Stimulated activated CD4-positive, alpha-beta T cell treated with anti-CD3 and anti-CD28 coated beads, Interleukin-2, amount 100 ng/mL, for 48 hours (primary cell): ENCODE measurements around the gene ZBTB40.

Experiments used
- DNase-seq, 2 donors: peaks; one replicate each; pipeline ENCODE4 v3.0.0-alpha.2; 2020

Gene ZBTB40

DNA sequence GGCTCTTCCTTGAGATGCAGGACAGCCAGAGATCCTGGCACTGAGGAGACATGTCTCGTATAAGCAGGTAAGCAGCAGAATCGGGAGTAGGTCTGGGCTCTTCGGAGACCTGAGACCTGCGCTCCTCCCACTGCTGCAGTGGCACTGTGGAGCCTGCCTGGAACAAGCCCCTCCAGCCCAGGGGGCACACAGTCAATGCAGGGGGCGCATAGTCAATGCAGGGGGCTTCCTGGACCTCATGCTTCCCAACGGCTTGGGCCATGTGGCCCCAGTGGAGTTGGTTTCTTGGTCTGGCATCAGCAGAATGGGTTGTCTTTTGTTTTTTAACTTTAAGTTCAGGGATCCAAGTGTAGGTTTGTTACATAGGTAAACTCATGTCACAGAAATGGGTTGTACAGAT lies 83.7 kb downstream of the ZBTB40 start:
- DNase-seq = no peak

DNA sequence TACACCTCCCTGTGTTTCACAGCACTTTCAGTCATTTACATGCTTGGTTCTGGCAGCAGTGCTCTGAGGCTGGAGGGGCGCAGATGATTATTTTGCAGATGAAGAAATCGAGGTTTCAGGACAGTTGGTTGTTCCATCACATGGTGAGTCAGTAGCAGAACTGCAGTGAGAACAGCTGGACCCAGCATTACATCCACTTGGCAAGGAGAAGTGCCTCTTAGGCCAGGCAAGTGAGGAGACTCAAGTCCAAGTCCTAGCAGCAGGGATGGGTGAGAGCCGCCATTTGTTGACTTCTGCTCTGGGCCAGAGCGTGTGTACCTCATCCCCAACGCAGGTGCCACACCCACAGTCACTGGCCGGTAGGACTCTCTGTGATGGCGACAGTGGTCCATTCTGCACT lies 84.9 kb downstream of the ZBTB40 start:
- no peak for DNase-seq

DNA sequence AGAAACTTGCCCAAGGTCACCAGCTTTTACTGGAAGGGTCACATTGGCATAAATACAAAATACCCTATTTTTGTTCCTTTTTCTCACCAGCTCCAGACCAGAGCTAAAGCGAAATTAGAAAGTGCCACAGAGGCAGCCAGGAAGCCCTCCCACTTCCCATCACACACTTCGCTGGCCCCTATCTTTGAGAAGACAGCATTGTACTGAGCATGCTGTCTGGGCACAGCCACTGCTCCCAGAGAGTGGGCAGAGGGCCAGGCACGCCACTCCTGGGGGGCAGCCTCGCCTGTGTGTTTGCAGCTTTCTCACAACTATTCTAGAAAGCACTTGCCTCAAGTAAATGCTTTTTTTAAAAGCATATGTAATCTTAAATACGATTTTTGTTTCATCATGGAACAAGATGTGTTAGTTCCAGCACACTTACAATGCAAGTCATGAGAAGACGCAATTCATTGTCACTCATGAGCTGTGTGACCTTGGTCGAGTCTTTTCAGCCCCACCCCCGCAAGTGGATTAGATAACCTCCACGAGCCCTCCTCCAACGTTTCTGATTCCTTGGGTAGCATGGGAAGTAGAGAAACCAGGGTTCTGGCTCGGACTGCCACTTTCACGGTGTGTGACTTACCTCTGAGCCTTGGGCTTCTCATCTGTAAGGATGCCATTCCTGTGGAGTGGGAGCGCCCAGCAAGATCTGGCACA lies 85.9 kb downstream of the ZBTB40 start:
- no peak for DNase-seq

DNA sequence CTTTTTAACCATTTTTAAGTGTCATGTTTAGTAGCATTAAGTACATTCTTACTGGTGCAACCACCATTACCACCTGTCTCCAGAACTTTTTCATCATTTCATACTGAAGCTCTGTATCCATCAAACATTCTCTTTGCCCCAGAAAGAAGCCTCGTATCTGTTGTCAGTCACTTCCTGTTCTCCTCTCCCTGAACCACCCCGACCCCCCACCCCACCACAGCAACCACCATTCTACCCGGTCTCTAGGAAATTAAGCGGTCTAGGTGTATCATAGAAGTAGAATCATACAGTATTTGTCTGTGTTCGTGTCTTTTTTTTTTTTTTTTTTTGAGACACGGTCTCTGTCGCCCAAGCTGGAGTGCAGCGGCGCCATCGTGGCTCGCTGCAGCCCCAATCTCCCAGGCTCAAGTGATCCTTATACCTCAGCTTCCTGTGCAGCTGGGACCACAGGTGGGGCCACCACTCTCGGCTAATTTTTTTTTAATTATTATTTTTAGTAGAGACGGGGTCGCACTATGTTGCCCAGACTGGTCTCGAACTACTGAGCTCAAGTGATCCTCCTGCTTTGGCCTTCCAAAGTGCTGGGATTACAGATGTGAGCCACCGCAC lies 88.0 kb downstream of the ZBTB40 start:
- no peak for DNase-seq

DNA sequence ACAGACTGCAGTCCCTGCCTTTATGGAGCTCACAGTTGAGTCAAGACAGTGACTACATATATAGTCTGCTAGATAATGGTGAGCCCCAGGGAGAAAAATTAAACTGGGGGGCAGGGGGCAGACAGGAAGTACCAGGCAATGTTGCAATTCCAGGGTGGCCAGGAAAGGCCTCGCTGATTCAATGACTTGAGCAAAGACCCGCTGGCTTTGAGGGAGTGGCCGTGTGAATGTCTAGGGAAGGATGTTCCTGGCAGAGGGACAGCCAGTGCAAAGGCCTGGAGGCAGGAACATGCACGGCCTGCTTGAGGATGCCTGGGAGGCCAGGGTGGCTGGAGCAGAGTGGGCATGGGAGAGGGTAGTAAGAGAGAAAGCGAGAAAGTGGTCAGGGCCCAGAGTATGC lies 88.7 kb downstream of the ZBTB40 start:
- DNase-seq = no peak

DNA sequence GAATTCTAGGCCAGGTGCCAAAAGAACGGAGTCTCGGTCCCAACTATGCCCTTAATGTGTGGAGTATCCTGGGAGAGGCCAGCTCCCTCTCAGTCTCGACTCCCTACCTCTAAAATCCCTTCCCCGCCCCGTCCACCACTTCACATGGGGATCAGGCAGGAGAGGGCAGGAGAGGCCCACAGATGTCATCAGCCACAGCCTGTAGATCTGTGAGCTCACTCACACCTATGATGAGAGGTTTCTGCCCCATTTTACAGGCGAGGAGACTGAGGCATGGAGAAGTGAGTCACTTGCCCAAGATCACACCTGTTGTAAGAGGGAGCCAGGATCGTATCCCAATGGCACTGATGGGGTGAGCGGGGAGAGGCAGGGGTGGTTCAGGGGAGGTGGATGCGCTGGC lies 91.2 kb downstream of the ZBTB40 start:
- no peak for DNase-seq

DNA sequence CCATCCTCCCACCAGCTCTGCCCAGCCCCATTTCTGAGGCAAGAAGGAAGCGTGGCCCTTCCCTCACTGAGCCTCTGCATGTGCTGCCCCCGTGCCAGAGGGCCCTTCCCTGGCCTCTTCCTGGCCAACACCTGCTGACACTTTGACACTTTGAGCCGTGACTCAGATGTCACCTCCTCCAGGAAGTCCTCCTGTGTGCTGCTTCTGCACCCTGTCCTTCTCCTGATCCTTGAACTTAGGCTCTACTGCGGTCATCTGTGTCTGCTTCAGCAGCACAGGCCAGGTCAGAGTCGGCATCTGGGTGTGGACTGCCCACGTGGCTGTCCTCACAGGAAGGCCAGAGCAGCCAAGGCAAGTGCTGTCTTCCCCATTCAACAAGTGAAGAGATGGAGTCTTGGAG lies 92.0 kb downstream of the ZBTB40 start:
- DNase-seq = no peak

DNA sequence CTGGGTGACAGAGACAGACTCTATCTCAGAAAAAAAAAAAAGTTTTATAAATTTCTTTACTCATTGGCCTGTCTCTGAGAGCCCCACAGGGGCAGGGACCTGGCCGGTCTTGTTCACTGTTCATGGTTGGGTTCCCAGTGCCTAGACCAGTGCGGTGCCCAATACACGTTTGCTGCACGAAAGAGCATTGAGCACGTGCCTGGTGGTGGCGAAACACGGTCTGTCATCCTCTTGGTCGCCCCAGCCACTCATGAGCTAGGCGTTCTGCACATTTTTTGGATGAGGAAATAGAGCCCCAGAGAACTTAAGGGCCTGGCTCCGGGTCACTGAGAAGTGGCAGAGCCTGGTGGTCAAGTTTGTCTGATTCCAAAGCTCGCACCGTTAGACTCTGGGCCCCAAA lies 93.0 kb downstream of the ZBTB40 start:
- DNase-seq = no peak

DNA sequence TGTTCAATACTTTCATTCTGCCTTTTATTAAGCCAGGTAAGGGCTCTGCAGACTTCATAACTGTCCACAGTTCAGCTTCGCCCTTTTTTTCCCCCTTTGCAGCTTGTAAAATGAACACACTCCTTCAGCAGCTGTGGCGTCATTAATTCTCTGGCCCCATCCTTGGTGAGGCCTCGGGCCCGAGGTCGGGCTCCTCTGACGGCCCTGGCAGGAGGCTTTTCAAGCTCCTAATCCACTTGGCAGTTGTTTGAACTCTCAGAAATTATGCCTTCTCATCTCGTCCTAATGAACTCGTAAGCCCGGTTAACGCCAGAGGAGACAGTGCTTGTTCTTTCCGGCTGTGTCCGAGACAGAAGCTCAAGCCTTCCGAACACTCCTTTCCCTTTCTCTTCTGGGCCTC lies 93.5 kb downstream of the ZBTB40 start:
- no peak for DNase-seq

DNA sequence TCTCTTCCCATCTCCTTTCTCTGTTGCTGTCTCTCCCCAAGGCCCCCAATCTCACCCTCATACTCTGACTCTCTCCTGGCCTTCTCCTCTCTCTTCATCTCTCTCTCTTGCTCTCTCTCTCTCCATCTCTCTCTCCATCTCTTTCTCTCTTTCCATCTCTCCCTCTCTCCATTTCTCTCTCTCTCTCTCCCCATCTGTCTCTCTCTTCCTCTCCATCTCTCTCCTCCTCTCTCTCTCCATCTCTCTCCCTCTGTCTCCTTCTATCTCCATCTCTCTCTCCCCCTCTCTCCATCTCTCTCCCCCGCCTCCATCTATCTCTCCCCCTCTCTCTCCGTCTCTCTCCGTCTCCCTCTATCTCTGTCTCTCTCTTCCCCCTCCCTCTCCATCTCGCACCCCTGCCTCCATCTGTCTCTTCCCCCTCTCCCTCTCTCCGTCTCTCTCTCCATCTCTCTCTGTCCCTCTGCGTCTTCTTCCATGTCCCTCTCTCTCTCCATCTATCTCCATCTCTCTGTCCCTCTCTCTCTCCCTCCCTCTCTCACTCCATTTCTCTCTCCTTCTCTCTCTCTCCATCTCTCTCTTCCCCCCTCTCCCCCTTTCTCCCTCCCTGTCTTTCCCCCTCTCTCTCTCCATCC lies 95.7 kb downstream of the ZBTB40 start:
- no peak for DNase-seq

DNA sequence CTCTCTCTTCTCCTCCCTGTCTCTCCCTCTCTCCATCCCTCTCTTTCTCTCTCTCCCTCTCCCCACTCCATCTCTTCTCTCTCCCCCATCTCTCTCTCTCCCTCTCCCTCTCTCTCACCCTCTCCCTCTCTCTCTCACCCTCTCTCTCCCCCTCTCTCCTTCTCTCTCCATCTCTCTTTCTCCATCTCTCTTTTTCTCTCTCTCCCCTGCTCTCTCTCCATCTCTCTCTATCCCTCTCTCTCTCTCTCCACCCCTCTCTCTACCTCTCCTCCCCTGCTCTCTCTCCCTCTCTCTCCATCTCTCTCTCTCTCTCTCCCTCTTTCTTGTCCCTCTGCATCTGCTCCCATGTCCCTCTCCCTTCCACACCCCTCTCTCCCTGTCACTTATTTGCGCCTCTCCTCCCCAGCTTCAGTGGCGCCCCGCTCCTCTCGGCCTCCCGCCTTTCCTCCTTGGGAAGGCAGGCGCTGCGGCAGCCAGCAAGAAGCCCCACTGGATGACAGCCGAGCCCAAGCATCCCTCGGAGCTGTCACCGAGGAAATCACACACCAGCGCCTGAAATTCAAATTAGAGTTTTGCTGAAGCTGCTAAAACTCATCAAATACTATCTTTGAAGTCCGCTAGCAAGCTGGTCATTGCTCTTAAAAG lies 96.3 kb downstream of the ZBTB40 start:
- DNase-seq = no peak

DNA sequence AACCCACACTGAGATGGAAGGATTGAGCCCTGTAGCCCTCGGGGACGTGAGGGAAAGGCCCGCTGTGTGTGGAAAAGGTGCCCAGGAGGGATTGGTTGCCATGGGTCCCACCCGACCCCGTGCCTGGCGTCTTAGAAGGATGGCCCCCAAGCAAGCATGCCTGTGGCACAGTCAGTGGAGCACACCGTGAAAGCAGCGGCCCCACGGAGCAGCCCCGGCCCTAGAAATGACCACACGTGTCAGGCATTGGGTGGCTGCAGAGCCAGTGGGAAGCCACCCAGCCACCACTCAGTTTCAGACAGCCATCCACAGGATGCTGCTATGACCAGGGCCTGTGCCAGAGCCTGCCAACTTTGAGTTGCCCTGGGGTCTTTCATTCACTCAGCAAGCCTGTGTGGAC lies 98.4 kb downstream of the ZBTB40 start:
- no peak for DNase-seq

DNA sequence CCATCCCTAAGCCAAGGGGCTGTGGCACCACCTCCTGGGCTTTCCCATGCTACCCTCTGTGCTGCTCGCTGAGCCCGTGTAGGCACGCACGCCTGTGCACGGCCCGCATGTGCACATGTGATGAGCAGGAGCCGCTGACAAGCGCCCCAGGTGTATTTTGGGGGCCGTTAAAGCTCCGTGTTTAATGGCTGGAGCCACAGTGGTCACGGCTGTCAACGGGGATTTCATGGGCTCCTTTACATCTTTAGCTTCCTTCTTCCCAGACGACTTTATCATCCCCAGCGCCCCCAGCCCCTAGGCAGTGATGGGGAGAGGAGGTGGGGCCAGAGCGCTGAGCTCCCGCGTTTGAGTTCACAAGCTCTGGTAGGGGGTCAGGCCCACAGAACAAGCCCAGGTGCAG lies 99.9 kb downstream of the ZBTB40 start:
- DNase-seq = no peak

DNA sequence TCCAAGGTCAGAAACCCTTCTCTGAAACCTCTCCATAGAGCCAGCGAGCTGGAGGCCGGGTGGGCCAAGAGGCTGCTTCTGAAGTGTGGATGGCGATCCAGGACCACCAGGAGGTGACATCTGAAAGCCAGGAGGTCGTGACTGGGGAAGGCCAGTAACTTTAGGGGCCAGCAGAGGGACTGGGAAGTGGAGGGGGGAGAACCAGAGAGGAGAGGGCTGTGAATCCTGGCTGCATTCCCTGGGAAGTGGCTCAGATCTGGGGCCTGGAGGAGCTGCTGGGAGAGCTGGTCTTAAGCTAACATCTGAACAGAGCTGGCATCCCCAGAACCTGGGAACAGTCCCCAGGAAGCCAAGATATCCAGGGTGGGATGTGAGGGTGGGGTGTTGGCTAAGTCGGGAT lies 100.4 kb downstream of the ZBTB40 start:
- no peak for DNase-seq

DNA sequence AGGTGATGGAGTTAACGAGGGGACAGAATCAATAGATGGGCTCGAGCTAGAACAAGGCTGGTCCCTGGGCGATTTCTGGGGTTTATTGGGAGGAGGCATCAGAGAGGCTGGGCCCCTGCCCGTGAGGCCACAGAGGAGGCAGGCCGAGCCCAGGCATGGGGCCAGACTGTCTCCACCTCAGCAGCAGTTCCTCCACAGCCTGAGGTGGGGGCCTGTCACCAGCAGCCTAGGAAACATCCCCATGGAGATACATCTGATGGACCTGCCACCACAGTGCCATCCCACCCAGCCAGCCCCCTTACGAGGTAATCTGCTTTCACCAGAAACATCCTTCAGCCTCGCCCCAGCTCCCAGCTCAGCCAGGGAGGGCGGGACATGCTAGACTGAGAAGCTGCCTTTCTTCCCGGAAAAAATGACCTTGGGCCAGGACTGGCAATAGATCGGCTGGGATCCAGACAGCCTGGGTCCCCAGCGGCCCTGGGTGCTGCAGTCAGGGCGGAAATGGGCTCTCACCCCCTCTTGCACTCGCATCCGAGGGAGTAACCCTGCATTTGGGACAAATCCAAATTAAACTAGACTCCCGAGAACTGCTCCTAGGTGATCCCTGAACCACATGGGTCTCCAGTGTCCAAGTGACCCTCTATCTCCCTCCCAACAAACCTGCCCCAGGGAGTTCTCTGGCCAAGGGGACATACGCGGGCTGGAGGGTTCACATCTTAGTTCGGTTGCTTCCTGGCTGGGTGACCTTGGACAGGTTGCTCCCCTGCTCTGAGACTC lies 101.6 kb downstream of the ZBTB40 start:
- no peak for DNase-seq

DNA sequence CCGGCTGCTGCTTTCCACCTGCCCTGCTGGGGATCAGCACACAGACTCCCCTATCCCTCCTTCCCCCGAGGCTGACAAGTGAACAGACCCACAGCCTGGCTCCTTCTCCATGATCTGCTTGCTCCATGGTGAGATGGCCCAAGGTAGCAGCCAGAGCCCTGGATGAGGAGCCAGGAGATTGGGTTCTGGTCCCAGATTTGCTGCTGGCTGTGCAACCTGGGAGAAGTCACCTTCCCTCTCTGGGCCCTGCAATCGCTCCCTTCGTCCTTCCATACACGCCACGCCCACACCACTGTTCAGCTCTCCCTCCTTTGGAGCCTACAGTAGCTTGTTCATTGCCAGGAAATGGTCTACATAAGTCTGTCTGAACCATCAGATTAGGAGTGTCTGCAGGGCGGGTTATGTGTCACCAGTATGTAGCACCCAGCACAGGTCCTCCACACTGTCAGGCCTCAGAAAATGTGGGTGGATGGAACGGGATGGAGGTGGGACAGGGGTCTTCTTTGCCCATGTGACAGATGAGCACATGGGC lies 102.4 kb downstream of the ZBTB40 start:
- no peak for DNase-seq

DNA sequence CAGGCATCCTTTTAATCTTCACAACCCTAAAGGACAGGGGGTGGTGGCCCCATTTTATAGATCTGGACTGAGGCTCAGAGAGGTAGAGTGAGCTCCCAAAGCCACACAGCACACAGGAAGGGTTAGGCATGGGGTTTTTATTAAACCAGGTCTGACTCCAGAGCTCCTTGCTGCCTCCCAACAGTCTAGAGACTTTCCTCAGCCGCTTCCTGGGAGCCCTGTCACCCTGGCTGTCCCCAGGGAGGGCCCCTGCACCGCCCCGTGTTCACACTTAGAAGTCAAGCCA lies 103.7 kb downstream of the ZBTB40 start:
- DNase-seq = no peak

DNA sequence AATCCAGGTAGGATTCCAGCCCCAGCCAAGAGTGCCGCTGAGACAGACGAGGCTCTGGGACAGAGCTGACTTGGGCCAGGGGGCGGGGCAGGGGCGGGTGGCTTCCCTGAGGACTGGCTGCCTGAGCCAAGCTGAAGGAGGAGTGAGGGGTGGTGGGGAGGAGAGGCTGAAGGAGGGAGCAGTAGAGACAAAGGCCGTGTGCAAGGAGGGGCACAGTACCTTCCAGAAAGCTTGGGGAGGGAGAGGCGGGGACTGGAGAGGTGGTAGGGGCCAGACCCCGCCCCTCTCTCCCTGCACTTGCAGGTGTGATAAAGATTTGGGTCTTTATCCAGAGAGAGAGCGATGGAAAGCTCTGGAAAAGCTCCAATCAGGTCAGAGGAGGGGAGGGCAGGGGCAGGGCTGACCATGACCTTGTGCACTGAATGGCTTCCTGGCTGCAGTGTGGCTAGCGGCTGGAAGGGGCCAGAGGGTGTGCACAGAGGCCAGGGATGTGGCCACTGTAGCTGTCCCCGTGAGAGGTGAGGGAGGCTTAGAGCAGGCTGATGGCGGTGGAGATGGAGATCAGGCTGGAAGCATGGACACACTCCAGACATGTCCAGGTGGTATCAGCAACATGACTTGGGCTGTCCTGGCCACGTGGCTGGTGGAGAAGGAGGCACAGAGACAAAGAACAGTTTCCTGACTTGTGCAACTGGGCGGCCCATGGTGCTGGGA lies 104.9 kb downstream of the ZBTB40 start:
- no peak for DNase-seq

DNA sequence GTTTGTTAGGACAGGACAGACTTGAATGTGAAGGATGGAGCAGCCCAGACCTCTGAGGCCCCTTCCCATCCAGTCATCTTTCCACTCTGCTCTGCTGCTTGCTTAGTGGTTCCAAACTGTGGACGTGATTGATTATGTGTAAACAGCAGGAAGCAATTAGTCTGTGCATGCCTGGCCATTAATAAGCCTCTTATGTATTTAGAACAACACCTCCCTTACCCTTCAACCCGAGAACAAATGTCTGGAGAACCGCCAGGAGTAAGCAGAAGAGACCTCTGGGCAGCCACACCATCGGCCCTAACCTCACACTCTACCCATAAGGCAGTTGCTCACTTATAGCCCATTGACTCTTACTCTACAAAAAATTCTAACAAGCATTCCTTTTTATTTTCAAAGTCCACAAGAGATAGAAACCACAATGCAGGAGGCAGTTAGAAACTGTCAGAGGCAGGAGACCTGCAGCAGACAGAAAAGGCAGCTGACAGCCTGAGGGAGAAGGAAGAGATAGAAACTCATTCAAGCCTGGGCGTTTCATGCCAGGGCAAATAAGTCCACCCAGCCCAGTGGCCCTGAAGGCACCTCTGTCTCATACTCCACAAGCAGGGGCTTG lies 105.8 kb downstream of the ZBTB40 start:
- DNase-seq = no peak

DNA sequence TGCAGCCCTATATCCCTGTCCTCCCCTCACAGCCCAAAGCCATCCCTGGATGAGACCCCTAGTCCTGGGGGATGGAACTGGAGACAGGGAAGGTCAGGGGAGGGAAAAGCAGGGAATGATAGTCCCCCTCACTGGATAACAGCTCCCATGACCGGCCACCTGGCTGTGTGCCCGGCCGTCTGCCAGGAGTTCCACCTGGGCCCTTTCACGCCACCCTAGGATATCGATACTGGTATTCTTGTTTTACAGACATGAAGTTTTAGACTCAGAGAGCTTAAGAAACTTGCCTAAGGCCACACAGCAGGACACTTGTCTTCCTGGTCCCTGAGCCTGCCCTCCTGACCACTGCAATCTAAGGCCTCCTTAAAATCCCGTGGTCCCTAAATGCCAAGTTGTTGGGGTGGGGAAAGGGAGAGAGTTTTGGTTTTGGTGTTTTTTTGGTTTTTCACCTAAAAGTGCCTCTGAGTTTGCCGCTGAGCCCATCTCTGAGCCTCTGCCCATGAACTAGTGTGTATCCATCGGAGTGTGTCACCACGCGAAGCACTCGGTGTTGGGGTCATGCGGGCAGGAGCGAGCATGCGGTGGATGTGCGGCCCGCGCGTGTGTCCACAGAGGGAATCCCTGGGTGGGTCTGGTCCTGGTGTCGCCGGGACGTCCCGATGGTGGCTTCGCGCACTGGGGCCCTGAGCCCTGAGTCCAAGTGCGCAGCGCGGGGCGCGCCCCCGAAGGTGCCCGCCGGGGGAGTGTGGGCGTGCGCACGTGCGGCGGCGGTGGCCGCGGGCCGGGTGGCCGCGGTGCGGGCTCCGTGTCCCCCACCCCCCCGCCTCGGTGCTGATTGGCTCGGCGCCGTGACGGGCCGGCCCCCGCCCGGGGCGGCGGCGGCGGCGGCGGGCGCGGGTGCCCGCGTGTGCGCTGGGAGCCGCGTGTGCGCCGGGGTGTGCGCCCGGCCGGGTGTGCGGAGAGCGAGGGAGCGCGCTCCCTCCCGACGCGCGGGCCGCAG lies 111.2 kb downstream of the ZBTB40 start, which contains the start of gene EPHA8:
TSS of gene EPHA8 (plus strand) at position 906 of the 1,000 bp plus-strand sequence. CDS start 147 bp downstream, outside the sequence.
- DNase-seq = no peak
